CD8-positive, alpha-beta memory T cell (primary cell): ENCODE measurements around the gene SPOCK1. TPM values are rescaled to one million over a fixed set of nuclear protein-coding genes. Genes with fewer than 3 reads are reported as not detected.

Experiments used
- CTCF ChIA-PET: fragments of 350-600 bp; sonication (Branson Sonifier 250); formaldehyde crosslinking; loops from one replicate; lab custom pipeline; 2021; ENCODE audit warnings: antibody characterized with exemption; lab: Charles Lee
- POLR2A ChIA-PET: fragments of 350-600 bp; sonication (Branson Sonifier 250); formaldehyde crosslinking; loops from one replicate; lab custom pipeline; 2021; ENCODE audit warnings: antibody characterized with exemption; lab: Charles Lee
- DNase-seq, 5 donors: peaks; one replicate each; pipeline versions ENCODE4 v3.0.0 to v3.0.0-alpha.2; 2020 to 2022; ENCODE audit warnings: mixed read lengths in 1 of 5
- H3K27ac ChIP-seq: one replicate; pipeline ENCODE4 v1.7.0; 2013; ENCODE audit warnings: low read depth, mild to moderate bottlenecking, low read length, moderate library complexity
- H3K27me3 ChIP-seq: 2 replicates; pipeline ENCODE4 v1.7.0; 2013; ENCODE audit warnings: low read length, mild to moderate bottlenecking; ENCODE audit not compliant: insufficient read depth, poor library complexity, severe bottlenecking
- H3K36me3 ChIP-seq: 2 replicates; pipeline ENCODE4 v1.7.0; 2013; ENCODE audit warnings: mild to moderate bottlenecking, low read length, moderate library complexity; ENCODE audit not compliant: insufficient read depth
- H3K4me1 ChIP-seq: 2 replicates; pipeline ENCODE4 v1.7.0; 2013; ENCODE audit warnings: mild to moderate bottlenecking, low read length, moderate library complexity; ENCODE audit not compliant: insufficient read depth
- H3K4me3 ChIP-seq: 2 replicates; pipeline ENCODE4 v1.7.0; 2013; ENCODE audit warnings: mild to moderate bottlenecking, low read length
- H3K9me3 ChIP-seq: 2 replicates; pipeline ENCODE4 v1.7.0; 2013; ENCODE audit warnings: mild to moderate bottlenecking, low read length
- H3K27ac Mint-ChIP-seq, 8 donors: one replicate each; pipeline ENCODE4 v1.8.0; 2020 to 2021; ENCODE audit warnings: mixed read lengths in 8 of 8, mild to moderate bottlenecking in 6 of 8, inconsistent platforms in 3 of 8, moderate library complexity in 3 of 8
- H3K27me3 Mint-ChIP-seq, 2 donors: one replicate each; pipeline ENCODE4 v1.8.0; 2020 to 2021; ENCODE audit warnings: mixed read lengths in 2 of 2, mild to moderate bottlenecking in 1 of 2, moderate library complexity in 1 of 2
- H3K36me3 Mint-ChIP-seq, 3 donors: one replicate each; pipeline ENCODE4 v1.8.0; 2020 to 2021; ENCODE audit warnings: mixed read lengths in 3 of 3, inconsistent platforms in 1 of 3, mild to moderate bottlenecking in 1 of 3
- H3K4me1 Mint-ChIP-seq, 3 donors: one replicate each; pipeline ENCODE4 v1.8.0; 2020 to 2021; ENCODE audit warnings: mixed read lengths in 3 of 3, inconsistent platforms in 1 of 3, mild to moderate bottlenecking in 1 of 3
- H3K4me3 Mint-ChIP-seq, 7 donors: one replicate each; pipeline ENCODE4 v1.8.0; 2020 to 2021; ENCODE audit warnings: mixed read lengths in 7 of 7, mild to moderate bottlenecking in 6 of 7, moderate library complexity in 4 of 7, inconsistent platforms in 2 of 7
- H3K9me3 Mint-ChIP-seq, 5 donors: one replicate each; pipeline ENCODE4 v1.8.0; 2020 to 2022; ENCODE audit warnings: mixed read lengths in 5 of 5, mild to moderate bottlenecking in 3 of 5, moderate library complexity in 2 of 5, inconsistent platforms in 1 of 5
- polyA plus RNA-seq: library from polyadenylated mRNA; unstranded; fragments of 300-500 nt; fragmentation: Illumina TruSeq; gene quantifications from one replicate; pipeline ENCODE4 v1.2.3, GENCODE V29; 2021
- total RNA-seq, 2 experiments: library from RNA; stranded (reverse); gene quantifications; one replicate each; pipeline ENCODE4 v1.2.3, GENCODE V29; 2021

SPOCK1 gene
- total and polyA plus RNA-seq, 3 experiments from 2014 or later: not detected

- ChIA-PET POLR2A (no interaction called here), CTCF (no interaction called here)
- Histone ChIP-seq H3K9me3 (no peaks in the 10 kb centered on the region), H3K4me1 (no peaks in the 10 kb centered on the region), H3K4me3 (no peak overlapping the region), H3K27ac (no peak overlapping the region), H3K36me3 (no peaks in the 10 kb centered on the region), H3K27me3 (no peaks in the 10 kb centered on the region)
- Mint-ChIP-seq H3K27ac (no peak overlapping the region), H3K4me3 (no peak overlapping the region), H3K27me3 (peaks cover 0 to 6% of the 10 kb centered on the region in 2 donors), H3K4me1 (no peaks in the 10 kb centered on the region), H3K9me3 (peaks cover 0 to 5% (median 0%) of the 10 kb centered on the region in 5 donors), H3K36me3 (no peaks in the 10 kb centered on the region)
- DNase-seq: no peak
Measured at GRCh38 chr5:137453483-137454080, 45.5 kb downstream of the SPOCK1 start.

- H3K27ac ChIP-seq: no peak overlapping the region
Measured at GRCh38 chr5:137450759-137451158, 48.4 kb downstream of the SPOCK1 start.

GRCh38 chr5:137448868-137449267 lies 50.3 kb downstream of the SPOCK1 start:
- Histone ChIP-seq H3K4me3 (no peak overlapping the region), H3K36me3 (no peaks in the 10 kb centered on the region), H3K4me1 (no peaks in the 10 kb centered on the region), H3K27me3 (no peaks in the 10 kb centered on the region), H3K27ac (no peak overlapping the region), H3K9me3 (no peaks in the 10 kb centered on the region)
- Mint-ChIP-seq H3K4me3 (no peak overlapping the region), H3K36me3 (no peaks in the 10 kb centered on the region), H3K27ac (no peak overlapping the region), H3K27me3 (peaks cover 13% of the 10 kb centered on the region in 2 donors), H3K9me3 (peaks cover 0 to 5% (median 0%) of the 10 kb centered on the region in 5 donors), H3K4me1 (no peaks in the 10 kb centered on the region)
- ChIA-PET POLR2A (no interaction called here), CTCF (no interaction called here)
- no peak for DNase-seq

More at GRCh38 chr5:137450759-137451158, 48.4 kb downstream of the SPOCK1 start:
- DNase-seq: no peak
- ChIA-PET CTCF (no interaction called here), POLR2A (no interaction called here)
- H3K27me3 ChIP-seq: no peaks in the 10 kb centered on the region
- H3K36me3 Mint-ChIP-seq: no peaks in the 10 kb centered on the region
- no peaks in the 10 kb centered on the region for H3K9me3 ChIP-seq
- H3K4me3 Mint-ChIP-seq: no peak overlapping the region
- H3K4me3 ChIP-seq: no peak overlapping the region
- H3K9me3 Mint-ChIP-seq: peaks cover 0 to 5% (median 0%) of the 10 kb centered on the region in 5 donors
- H3K36me3 ChIP-seq: no peaks in the 10 kb centered on the region
- H3K27me3 Mint-ChIP-seq: peaks cover 0 to 6% of the 10 kb centered on the region in 2 donors
- H3K27ac Mint-ChIP-seq: no peak overlapping the region
- H3K4me1 ChIP-seq: no peaks in the 10 kb centered on the region
- no peaks in the 10 kb centered on the region for H3K4me1 Mint-ChIP-seq

- Histone ChIP-seq H3K27ac (no peak overlapping the region), H3K9me3 (no peaks in the 10 kb centered on the region), H3K27me3 (no peaks in the 10 kb centered on the region), H3K4me1 (no peaks in the 10 kb centered on the region), H3K4me3 (no peak overlapping the region), H3K36me3 (no peaks in the 10 kb centered on the region)
- ChIA-PET CTCF (no interaction called here), POLR2A (no interaction called here)
- Mint-ChIP-seq H3K27ac (no peak overlapping the region), H3K9me3 (peaks cover 0 to 5% (median 0%) of the 10 kb centered on the region in 5 donors), H3K4me3 (no peak overlapping the region), H3K36me3 (no peaks in the 10 kb centered on the region), H3K4me1 (no peaks in the 10 kb centered on the region), H3K27me3 (peaks cover 7 to 17% of the 10 kb centered on the region in 2 donors)
- no peak for DNase-seq
Measured at GRCh38 chr5:137446615-137447014, 52.5 kb downstream of the SPOCK1 start.

GRCh38 chr5:137446151-137446550 lies 53.0 kb downstream of the SPOCK1 start:
- ChIA-PET CTCF (no interaction called here), POLR2A (no interaction called here)
- peaks cover 0 to 5% (median 0%) of the 10 kb centered on the region in 5 donors for H3K9me3 Mint-ChIP-seq

GRCh38 chr5:137442660-137443059 lies 56.5 kb downstream of the SPOCK1 start:
- ChIA-PET POLR2A (no interaction called here), CTCF (no interaction called here)
- no peak for DNase-seq
- Mint-ChIP-seq H3K27ac (no peak overlapping the region), H3K36me3 (no peaks in the 10 kb centered on the region), H3K4me3 (no peak overlapping the region), H3K4me1 (no peaks in the 10 kb centered on the region), H3K27me3 (peaks cover 10 to 25% of the 10 kb centered on the region in 2 donors), H3K9me3 (no peaks in the 10 kb centered on the region)
- Histone ChIP-seq H3K9me3 (no peaks in the 10 kb centered on the region), H3K4me1 (no peaks in the 10 kb centered on the region), H3K27me3 (no peaks in the 10 kb centered on the region), H3K4me3 (no peak overlapping the region), H3K27ac (no peak overlapping the region), H3K36me3 (no peaks in the 10 kb centered on the region)

More at GRCh38 chr5:137446151-137446550, 53.0 kb downstream of the SPOCK1 start:
- Mint-ChIP-seq H3K27me3 (peaks cover 7 to 17% of the 10 kb centered on the region in 2 donors), H3K4me1 (no peaks in the 10 kb centered on the region), H3K4me3 (no peak overlapping the region), H3K27ac (peak overlapping the region in 1 of 8 donors; percentile 77), H3K36me3 (no peaks in the 10 kb centered on the region)
- Histone ChIP-seq H3K9me3 (no peaks in the 10 kb centered on the region), H3K4me1 (no peaks in the 10 kb centered on the region), H3K36me3 (no peaks in the 10 kb centered on the region), H3K4me3 (no peak overlapping the region), H3K27me3 (no peaks in the 10 kb centered on the region), H3K27ac (no peak overlapping the region)
- no peak for DNase-seq

- Mint-ChIP-seq H3K27ac (no peak overlapping the region), H3K4me3 (no peak overlapping the region), H3K36me3 (no peaks in the 10 kb centered on the region), H3K9me3 (no peaks in the 10 kb centered on the region), H3K4me1 (no peaks in the 10 kb centered on the region), H3K27me3 (peaks cover 12 to 26% of the 10 kb centered on the region in 2 donors)
- no peaks in the 10 kb centered on the region for H3K4me1 ChIP-seq
- CTCF ChIA-PET: no interaction called here
- no peaks in the 10 kb centered on the region for H3K36me3 ChIP-seq
- POLR2A ChIA-PET: no interaction called here
- no peak overlapping the region for H3K4me3 ChIP-seq
- H3K27ac ChIP-seq: no peak overlapping the region
- H3K9me3 ChIP-seq: no peaks in the 10 kb centered on the region
- no peaks in the 10 kb centered on the region for H3K27me3 ChIP-seq
- no peak for DNase-seq
Measured at GRCh38 chr5:137441476-137441875, 57.6 kb downstream of the SPOCK1 start.

GRCh38 chr5:137440795-137441194 lies 58.3 kb downstream of the SPOCK1 start:
- H3K4me3 ChIP-seq: no peak overlapping the region
- ChIA-PET CTCF (no interaction called here), POLR2A (no interaction called here)
- Mint-ChIP-seq H3K4me1 (no peaks in the 10 kb centered on the region), H3K36me3 (no peaks in the 10 kb centered on the region), H3K9me3 (no peaks in the 10 kb centered on the region), H3K27me3 (peaks cover 14 to 29% of the 10 kb centered on the region in 2 donors), H3K27ac (no peak overlapping the region), H3K4me3 (no peak overlapping the region)
- no peak for DNase-seq
- no peaks in the 10 kb centered on the region for H3K9me3 ChIP-seq
- H3K36me3 ChIP-seq: no peaks in the 10 kb centered on the region
- H3K4me1 ChIP-seq: no peaks in the 10 kb centered on the region
- no peaks in the 10 kb centered on the region for H3K27me3 ChIP-seq
- H3K27ac ChIP-seq: no peak overlapping the region
